Mucosa of rectum (tissue), 2 donors: ENCODE measurements around the gene PCNA.
"Not testable (repeated sequence)": the region's sequence is repeated elsewhere in the genome, so short reads cannot be mapped to it uniquely, and the experiment has no call there.

Experiments used
- H3K27ac ChIP-seq, 2 donors: one replicate each; pipeline ENCODE4 v1.7.0; 2013; ENCODE audit warnings: inconsistent platforms in 2 of 2, low read depth in 2 of 2, low read length in 2 of 2
- H3K27me3 ChIP-seq, 2 donors: one replicate each; pipeline ENCODE4 v1.7.0; 2013; ENCODE audit warnings: low read length in 2 of 2; ENCODE audit not compliant: control insufficient read depth in 2 of 2, insufficient read depth in 2 of 2
- H3K36me3 ChIP-seq, 2 donors: one replicate each; pipeline ENCODE4 v1.7.0; 2013; ENCODE audit warnings: low read length in 2 of 2; ENCODE audit not compliant: control insufficient read depth in 2 of 2, insufficient read depth in 2 of 2
- H3K4me1 ChIP-seq, 2 donors: one replicate each; pipeline ENCODE4 v1.7.0; 2013; ENCODE audit warnings: low read length in 2 of 2, mild to moderate bottlenecking in 1 of 2; ENCODE audit not compliant: control insufficient read depth in 2 of 2, insufficient read depth in 2 of 2
- H3K4me3 ChIP-seq, 2 donors: one replicate each; pipeline ENCODE4 v1.7.0; 2013; ENCODE audit warnings: low read length in 2 of 2
- H3K9ac ChIP-seq, 2 donors: one replicate each; pipeline ENCODE4 v1.7.0; 2013; ENCODE audit warnings: low read length in 2 of 2, low read depth in 1 of 2, mild to moderate bottlenecking in 1 of 2
- H3K9me3 ChIP-seq, 2 donors: one replicate each; pipeline ENCODE4 v1.7.0; 2013; ENCODE audit warnings: low read length in 2 of 2; ENCODE audit not compliant: control insufficient read depth in 2 of 2
- donor health status: healthy.
- donor health status: Normal muscosa, but diverticular disease.

Gene PCNA

GRCh38 chr20:5099909-5100308, 19.8 kb downstream of the PCNA start:
- not testable (repeated sequence) for H3K4me1 ChIP-seq, H3K27ac ChIP-seq, H3K9ac ChIP-seq, H3K27me3 ChIP-seq, H3K9me3 ChIP-seq, H3K4me3 ChIP-seq
- H3K36me3 ChIP-seq, result peaks cover 16 to 47% of the 10 kb centered on the region in 2 donors

DNA sequence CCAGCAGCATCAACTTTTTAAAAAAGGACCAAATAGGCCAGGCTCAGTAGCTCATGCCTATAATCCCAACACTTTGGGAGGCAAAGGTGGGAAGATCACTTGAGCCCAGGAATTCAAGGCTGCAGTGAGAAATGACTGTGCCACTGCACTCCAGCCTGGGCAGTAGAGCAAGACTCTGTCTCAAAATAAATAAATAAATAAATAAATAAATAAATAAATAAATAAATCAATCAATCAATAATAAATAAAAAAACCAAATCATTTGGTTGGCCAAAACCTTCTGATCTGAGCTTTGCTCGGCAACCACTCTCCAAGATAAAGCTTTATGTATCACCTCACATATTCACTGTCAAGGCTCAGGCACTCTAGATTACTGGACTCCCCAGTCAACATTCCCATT, 20.7 kb downstream of the PCNA start:
- H3K4me3 ChIP-seq, result not testable (repeated sequence)
- H3K36me3 ChIP-seq, result peaks cover 16 to 39% of the 10 kb centered on the region in 2 donors

DNA sequence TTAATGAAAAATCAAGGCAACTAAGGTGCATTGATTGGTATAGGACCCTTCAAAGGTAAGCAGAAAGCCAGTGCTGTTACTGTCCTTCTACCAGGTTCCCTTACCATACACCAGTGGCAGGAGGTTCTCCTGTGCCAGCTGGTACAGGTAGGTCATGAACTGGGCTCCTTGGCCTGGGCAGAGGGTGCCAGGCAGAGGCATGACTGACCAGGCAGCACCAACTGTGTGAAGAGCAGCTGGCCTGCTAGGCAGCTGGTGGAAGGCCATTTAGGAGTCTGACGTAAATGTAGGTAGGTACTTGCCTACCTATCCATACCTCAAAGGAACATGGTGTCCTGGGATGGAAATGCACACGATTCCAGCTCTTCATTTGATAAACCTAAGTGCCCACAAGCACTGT, 23.3 kb downstream of the PCNA start:
- no peaks in the 10 kb centered on the region for H3K27me3 ChIP-seq
- H3K4me1 ChIP-seq, result peaks cover 3 to 7% of the 10 kb centered on the region in 2 donors
- H3K9ac ChIP-seq, result no peak overlapping the region
- peaks cover 12 to 21% of the 10 kb centered on the region in 2 donors for H3K36me3 ChIP-seq
- H3K27ac ChIP-seq, result no peak overlapping the region
- no peaks in the 10 kb centered on the region for H3K9me3 ChIP-seq
- H3K4me3 ChIP-seq, result no peak overlapping the region

More for the DNA sequence above, 20.7 kb downstream of the PCNA start:
- H3K9ac ChIP-seq, H3K4me1 ChIP-seq, H3K27me3 ChIP-seq, H3K9me3 ChIP-seq, H3K27ac ChIP-seq: not testable (repeated sequence)

- Histone ChIP-seq H3K9ac (no peak overlapping the region), H3K27ac (no peak overlapping the region), H3K4me1 (peaks cover 3 to 7% of the 10 kb centered on the region in 2 donors), H3K27me3 (no peaks in the 10 kb centered on the region), H3K9me3 (no peaks in the 10 kb centered on the region), H3K4me3 (no peak overlapping the region), H3K36me3 (peaks cover 12 to 19% of the 10 kb centered on the region in 2 donors)
Measured at GRCh38 chr20:5095931-5096330, 23.8 kb downstream of the PCNA start.

- H3K4me1 ChIP-seq, result peaks cover 3 to 7% of the 10 kb centered on the region in 2 donors
- no peaks in the 10 kb centered on the region for H3K27me3 ChIP-seq
- no peak overlapping the region for H3K9ac ChIP-seq
- no peak overlapping the region for H3K27ac ChIP-seq
- H3K36me3 ChIP-seq, result peaks cover 10 to 19% of the 10 kb centered on the region in 2 donors
- no peaks in the 10 kb centered on the region for H3K9me3 ChIP-seq
- no peak overlapping the region for H3K4me3 ChIP-seq
Measured at GRCh38 chr20:5095454-5095853, 24.3 kb downstream of the PCNA start.

DNA sequence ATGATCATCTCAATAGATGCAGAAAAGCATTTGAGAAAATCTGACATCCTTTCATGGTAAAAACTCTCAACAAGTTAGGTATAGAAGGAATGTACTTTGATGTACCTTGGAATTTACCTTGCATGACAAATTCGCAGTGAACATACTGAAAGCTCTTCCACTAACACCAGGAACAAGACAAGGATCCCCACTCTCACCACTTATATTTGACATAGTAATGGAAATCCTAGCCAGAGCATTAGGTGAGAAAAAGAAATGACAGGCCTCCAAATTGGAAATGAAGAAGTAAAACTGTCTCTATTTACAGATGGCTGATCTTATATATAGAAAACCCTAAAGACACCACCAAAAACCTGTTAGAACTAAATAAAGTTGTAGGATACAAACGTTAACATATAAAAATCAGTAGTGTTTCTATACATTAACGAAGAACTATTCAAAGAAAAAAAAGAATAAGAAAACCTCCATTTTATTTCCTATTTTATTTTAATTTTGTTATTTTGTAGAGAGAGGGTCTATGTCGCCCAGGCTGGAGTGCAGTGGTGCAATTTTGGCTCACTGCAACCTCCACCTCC, 26.9 kb downstream of the PCNA start:
- Histone ChIP-seq H3K4me1 (peaks cover 3 to 9% of the 10 kb centered on the region in 2 donors), H3K9ac (no peak overlapping the region), H3K27ac (no peak overlapping the region), H3K27me3 (no peaks in the 10 kb centered on the region), H3K36me3 (peaks cover 0 to 9% of the 10 kb centered on the region in 2 donors), H3K9me3 (no peaks in the 10 kb centered on the region), H3K4me3 (no peak overlapping the region)

DNA sequence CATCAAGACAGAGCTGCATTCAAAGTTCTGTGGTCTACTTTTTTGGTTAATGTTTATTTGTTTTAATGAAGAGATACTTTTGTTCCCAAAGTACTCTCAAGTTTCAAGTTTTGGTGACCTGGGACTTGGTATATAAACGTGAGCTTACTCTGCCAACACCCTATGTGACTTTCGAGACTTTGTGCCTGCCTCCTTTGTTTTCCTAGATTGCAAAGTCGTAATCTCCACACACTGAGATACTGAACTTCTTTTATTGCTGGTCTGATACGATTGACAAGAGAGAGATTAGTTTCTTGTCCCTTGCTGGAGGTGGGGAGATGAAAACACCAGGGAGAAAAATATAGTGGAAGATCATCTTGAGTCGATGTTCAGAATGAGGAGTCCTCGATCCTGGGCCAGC, 27.9 kb downstream of the PCNA start:
- Histone ChIP-seq H3K4me1 (peaks cover 3 to 9% of the 10 kb centered on the region in 2 donors), H3K4me3 (no peak overlapping the region), H3K9me3 (no peaks in the 10 kb centered on the region), H3K27me3 (no peaks in the 10 kb centered on the region), H3K27ac (peak overlapping the region; percentile 32 to 55), H3K9ac (no peak overlapping the region), H3K36me3 (peaks cover 0 to 9% of the 10 kb centered on the region in 2 donors)

GRCh38 chr20:5090191-5090590, 29.6 kb downstream of the PCNA start:
- Histone ChIP-seq H3K27me3 (no peaks in the 10 kb centered on the region), H3K4me3 (no peak overlapping the region), H3K36me3 (no peaks in the 10 kb centered on the region), H3K9me3 (no peaks in the 10 kb centered on the region), H3K9ac (peak overlapping the region in 1 of 2 donors; percentile 1), H3K27ac (peak overlapping the region; percentile 25 to 26), H3K4me1 (peaks cover 3 to 9% of the 10 kb centered on the region in 2 donors)

GRCh38 chr20:5088688-5089087, 31.1 kb downstream of the PCNA start:
- Histone ChIP-seq H3K9ac (no peak overlapping the region), H3K27me3 (no peaks in the 10 kb centered on the region), H3K36me3 (no peaks in the 10 kb centered on the region), H3K9me3 (no peaks in the 10 kb centered on the region), H3K27ac (no peak overlapping the region), H3K4me1 (peaks cover 3 to 9% of the 10 kb centered on the region in 2 donors), H3K4me3 (no peak overlapping the region)

GRCh38 chr20:5085380-5085779, 34.4 kb downstream of the PCNA start:
- Histone ChIP-seq H3K9ac (no peak overlapping the region), H3K27ac (no peak overlapping the region), H3K9me3 (no peaks in the 10 kb centered on the region), H3K4me1 (peaks cover 0 to 2% of the 10 kb centered on the region in 2 donors), H3K4me3 (no peak overlapping the region), H3K36me3 (no peaks in the 10 kb centered on the region), H3K27me3 (no peaks in the 10 kb centered on the region)
